Transverse colon (tissue), 4 donors: ENCODE data around the gene ARHGAP10.

ENCODE experiments used
- CTCF ChIP-seq, 5 experiments: fragments of 200-600 bp in 3 of 5; fragments of 450-650 bp in 2 of 5; sonication (generic) in 3 of 5; IDR thresholded peaks; 1 replicate in 2 of 5; 2 replicates in 3 of 5; pipeline ENCODE4 v1.5.1; 2016 to 2017; ENCODE audit warnings: antibody characterized with exemption in 5 of 5, inconsistent platforms in 3 of 5, mild to moderate bottlenecking in 2 of 5, moderate library complexity in 1 of 5
- EP300 ChIP-seq: sonication (generic); formaldehyde crosslinking; IDR thresholded peaks from one replicate; pipeline ENCODE4 v1.6.1; 2017; ENCODE audit warnings: antibody characterized with exemption, low read depth
- POLR2A ChIP-seq: fragments of 450-650 bp; IDR thresholded peaks from one replicate; pipeline ENCODE4 v1.6.1; 2016; ENCODE audit warnings: antibody characterized with exemption, mild to moderate bottlenecking, moderate library complexity
- POLR2AphosphoS5 ChIP-seq, 3 donors: sonication (generic); formaldehyde crosslinking; IDR thresholded peaks; one replicate each; pipeline ENCODE4 v1.6.1; 2016; ENCODE audit warnings: antibody characterized with exemption in 3 of 3

GRCh38 chr4:147782087-147782781 is 50.3 kb downstream of the ARHGAP10 start:
- TF ChIP-seq CTCF (IDR thresholded peaks at IDR 0.05) = no peak
- TF ChIP-seq POLR2A = no peak
- TF ChIP-seq POLR2AphosphoS5 (IDR thresholded peaks at IDR 0.05) = no peak
- TF ChIP-seq EP300 = no peak
